H1 (cell line): ENCODE results near the gene ASGR1. TPM values are rescaled to one million over a fixed set of nuclear protein-coding genes. Genes with fewer than 3 reads are reported as not detected.

ENCODE experiments used
- CTCF ChIA-PET: fragments of 300-600 bp; sonication (Branson Sonifier 250); formaldehyde crosslinking; loops from one replicate; lab custom pipeline; 2021; ENCODE audit not compliant: partially characterized antibody; lab: Charles Lee
- POLR2A ChIA-PET: fragments of 300-600 bp; sonication (Branson Sonifier 250); formaldehyde crosslinking; loops from one replicate; lab custom pipeline; 2021; ENCODE audit warnings: inconsistent platforms; ENCODE audit not compliant: partially characterized antibody; lab: Charles Lee
- DNase-seq, 2 experiments: peaks; one replicate each; pipeline versions ENCODE4 v3.0.0 to v3.0.0-alpha.2; 2010 to 2022; ENCODE audit warnings: low spot score in 2 of 2, low read depth in 1 of 2, mixed read lengths in 1 of 2
- FAIRE-seq: peaks from 2 replicates; lab custom pipeline; 2011; peaks lifted over from hg19 to GRCh38; lab: Jason Lieb, UNC
- H2AFZ ChIP-seq: 2 replicates; pipeline ENCODE4 v1.8.1; 2012; ENCODE audit warnings: low read length, inconsistent platforms
- H2AK5ac ChIP-seq: 2 replicates; pipeline ENCODE4 v1.6.1; 2013; ENCODE audit warnings: low read depth, low read length
- H2BK120ac ChIP-seq: replicated peaks from 2 replicates; pipeline ENCODE3; 2013; ENCODE audit warnings: low read depth, low read length, inconsistent platforms
- H2BK12ac ChIP-seq: 2 replicates; pipeline ENCODE4 v1.6.1; 2013; ENCODE audit warnings: low read depth, low read length
- H2BK15ac ChIP-seq: 2 replicates; pipeline ENCODE4 v1.6.1; 2013; ENCODE audit warnings: low read length
- H2BK20ac ChIP-seq: 2 replicates; pipeline ENCODE4 v1.6.1; 2013; ENCODE audit warnings: low read length
- H2BK5ac ChIP-seq: 2 replicates; pipeline ENCODE4 v1.6.1; 2013; ENCODE audit warnings: low read depth, low read length
- H3K14ac ChIP-seq: 2 replicates; pipeline ENCODE4 v1.6.1; 2013; ENCODE audit warnings: inconsistent platforms; ENCODE audit not compliant: insufficient read length
- H3K18ac ChIP-seq: 2 replicates; pipeline ENCODE4 v1.6.1; 2013; ENCODE audit warnings: low read length; ENCODE audit errors: extremely low read depth
- H3K23ac ChIP-seq: 2 replicates; pipeline ENCODE4 v1.6.1; 2013; ENCODE audit warnings: inconsistent platforms; ENCODE audit not compliant: insufficient read length
- H3K23me2 ChIP-seq: 2 replicates; pipeline ENCODE4 v1.6.1; 2013; ENCODE audit warnings: low read depth, low read length
- H3K27ac ChIP-seq: 2 replicates; pipeline ENCODE4 v1.6.1; 2011; ENCODE audit warnings: low read depth, low read length, inconsistent platforms
- H3K27me3 ChIP-seq, 4 experiments: replicated peaks in 1 of 4; 1 replicate in 1 of 4; 2 replicates in 3 of 4; pipeline versions ENCODE4 v1.6.1 to v1.8.1; 2011 to 2013; ENCODE audit warnings: low read length in 3 of 4, mild to moderate bottlenecking in 3 of 4, inconsistent platforms in 2 of 4, mixed read lengths in 2 of 4, moderate library complexity in 1 of 4; ENCODE audit not compliant: control insufficient read depth in 3 of 4, insufficient read depth in 3 of 4; ENCODE audit errors: extremely low read depth in 1 of 4
- H3K36me3 ChIP-seq, 4 experiments: 2 replicates each; pipeline versions ENCODE4 v1.6.1 to v1.8.1; 2011 to 2013; ENCODE audit warnings: mild to moderate bottlenecking in 4 of 4, low read length in 3 of 4, moderate library complexity in 2 of 4, control low read depth in 1 of 4, inconsistent platforms in 1 of 4; ENCODE audit not compliant: insufficient read depth in 4 of 4, control insufficient read depth in 2 of 4
- H3K4ac ChIP-seq: replicated peaks from 2 replicates; pipeline ENCODE3; 2013; ENCODE audit warnings: low read length, low read depth, mixed read lengths, inconsistent platforms; ENCODE audit not compliant: insufficient read length
- H3K4me1 ChIP-seq, 4 experiments: replicated peaks in 1 of 4; 1 replicate in 1 of 4; 2 replicates in 3 of 4; pipeline versions ENCODE4 v1.6.1 to v1.8.1; 2011 to 2013; ENCODE audit warnings: low read length in 3 of 4, inconsistent platforms in 2 of 4, mixed read lengths in 1 of 4; ENCODE audit not compliant: insufficient read depth in 4 of 4, control insufficient read depth in 3 of 4
- H3K4me2 ChIP-seq, 2 experiments: 2 replicates each; pipeline versions ENCODE4 v1.6.1 to v1.8.1; 2011 to 2013; ENCODE audit warnings: low read depth in 2 of 2, low read length in 2 of 2, control low read depth in 1 of 2, inconsistent platforms in 1 of 2, mild to moderate bottlenecking in 1 of 2; ENCODE audit not compliant: insufficient read depth in 1 of 2
- H3K4me3 ChIP-seq, 4 experiments: fragments of 200-600, 300-600 bp in 1 of 4; sonication (generic), shearing (Covaris generic), sonication (Bioruptor Twin) in 1 of 4; 2 replicates each; pipeline versions ENCODE4 v1.5.1 to v1.8.1; 2011 to 2016; ENCODE audit warnings: low read length in 4 of 4, low read depth in 3 of 4, control low read depth in 2 of 4, inconsistent platforms in 2 of 4, mild to moderate bottlenecking in 2 of 4, mixed read lengths in 1 of 4, moderate library complexity in 1 of 4; ENCODE audit not compliant: insufficient read depth in 2 of 4; ENCODE audit errors: extremely low read depth in 1 of 4
- H3K56ac ChIP-seq: replicated peaks from 2 replicates; pipeline ENCODE3; 2013; ENCODE audit warnings: low read depth, mild to moderate bottlenecking, mixed read lengths, low read length, inconsistent platforms; ENCODE audit not compliant: insufficient read length
- H3K79me1 ChIP-seq: 2 replicates; pipeline ENCODE4 v1.6.1; 2013; ENCODE audit warnings: low read depth, low read length, control low read depth
- H3K79me2 ChIP-seq, 2 experiments: 2 replicates each; pipeline versions ENCODE4 v1.6.1 to v1.8.1; 2012 to 2013; ENCODE audit warnings: low read length in 2 of 2, mild to moderate bottlenecking in 2 of 2, inconsistent platforms in 1 of 2; ENCODE audit not compliant: insufficient read depth in 2 of 2, control insufficient read depth in 1 of 2
- H3K9ac ChIP-seq, 4 experiments: replicated peaks in 1 of 4; 1 replicate in 1 of 4; 2 replicates in 3 of 4; pipeline versions ENCODE4 v1.6.1 to v1.8.1; 2011 to 2013; ENCODE audit warnings: low read depth in 3 of 4, low read length in 3 of 4, control low read depth in 2 of 4, mild to moderate bottlenecking in 2 of 4, moderate library complexity in 2 of 4, inconsistent platforms in 1 of 4; ENCODE audit errors: extremely low read depth in 1 of 4
- H3K9me3 ChIP-seq, 2 experiments: 2 replicates each; pipeline versions ENCODE4 v1.6.1 to v1.8.1; 2012 to 2013; ENCODE audit warnings: mild to moderate bottlenecking in 2 of 2, moderate library complexity in 2 of 2, control low read depth in 1 of 2, inconsistent platforms in 1 of 2, low read depth in 1 of 2, low read length in 1 of 2, mixed read lengths in 1 of 2; ENCODE audit not compliant: insufficient read depth in 2 of 2
- H4K20me1 ChIP-seq, 2 experiments: replicated peaks in 1 of 2; 2 replicates each; pipeline versions ENCODE3 to v1.8.1; 2011 to 2013; ENCODE audit warnings: inconsistent platforms in 2 of 2, low read length in 2 of 2, mild to moderate bottlenecking in 1 of 2; ENCODE audit not compliant: insufficient read depth in 2 of 2, control insufficient read depth in 1 of 2
- H4K5ac ChIP-seq: 2 replicates; pipeline ENCODE4 v1.6.1; 2013; ENCODE audit warnings: low read length, low read depth, mixed read lengths, inconsistent platforms; ENCODE audit not compliant: insufficient read length
- H4K8ac ChIP-seq: 2 replicates; pipeline ENCODE4 v1.8.0; 2013; ENCODE audit warnings: mild to moderate bottlenecking, moderate library complexity, low read length, inconsistent platforms; ENCODE audit not compliant: insufficient read depth; ENCODE audit errors: extremely low read depth
- H4K91ac ChIP-seq: replicated peaks from 2 replicates; pipeline ENCODE3; 2013; ENCODE audit warnings: low read length, mixed read lengths, inconsistent platforms; ENCODE audit not compliant: insufficient read length
- ATF2 ChIP-seq: IDR thresholded peaks from 2 replicates; pipeline ENCODE4 v1.6.1; 2012; ENCODE audit warnings: low read length, inconsistent platforms
- EP300 ChIP-seq, 2 experiments: IDR thresholded peaks; 1 replicate in 1 of 2; 2 replicates in 1 of 2; pipeline ENCODE4 v1.6.1; 2011 to 2012; ENCODE audit warnings: low read depth in 2 of 2, low read length in 2 of 2, mild to moderate bottlenecking in 2 of 2, borderline replicate concordance in 1 of 2, inconsistent platforms in 1 of 2, moderate library complexity in 1 of 2
- RNF2 ChIP-seq: fragments of 200-900, 300-1000 bp; sonication (generic); IDR thresholded peaks from 2 replicates; pipeline ENCODE4 v1.7.1; 2016; ENCODE audit warnings: borderline replicate concordance, low read depth, mild to moderate bottlenecking, antibody characterized with exemption, low read length; ENCODE audit not compliant: poor library complexity, severe bottlenecking; ENCODE audit errors: missing control alignments
- SUZ12 ChIP-seq: fragments of 200-600 bp; sonication (generic); IDR thresholded peaks from 2 replicates; pipeline ENCODE4 v1.6.1; 2012; ENCODE audit warnings: mild to moderate bottlenecking, inconsistent platforms, low read length, moderate library complexity, mixed read lengths
- WGBS, 2 experiments: shearing (Covaris generic) in 1 of 2; methylation state at CpG; one replicate each; pipeline versions ENCODE4 v1.1.6 to v1.1.7; 2013 to 2015; ENCODE audit warnings: low lambda C conversion rate in 2 of 2, mixed read lengths in 2 of 2, inconsistent platforms in 1 of 2, low coverage in 1 of 2, missing lambda C conversion rate in 1 of 2; ENCODE audit not compliant: insufficient replicate concordance in 2 of 2, insufficient coverage in 1 of 2, insufficient read length in 1 of 2; ENCODE audit errors: extremely low coverage in 1 of 2, missing lambda C conversion rate in 1 of 2; 5-methylcytosine and 5-hydroxymethylcytosine counted together
- polyA plus RNA-seq, 7 experiments: library from polyadenylated mRNA; depleted of rRNA in 3 of 7; stranded (reverse) in 5 of 7; unstranded in 2 of 7; fragments of >200 nt in 5 of 7; fragments of 200-250 nt in 2 of 7; gene quantifications; 1 replicate in 5 of 7; 2 replicates in 1 of 7; 4 replicates in 1 of 7; pipeline versions ENCODE4 v1.2.1 to v1.2.3, GENCODE V29; 2011 to 2013; ENCODE audit warnings: missing spikeins in 2 of 7, mixed read lengths in 2 of 7
- total RNA-seq: library from RNA; stranded (reverse); fragmentation: NEBNext Ultra II Directional; extraction: Animal tissue kit (Norgen Biotek cat#: 25700); gene quantifications from 2 replicates; pipeline ENCODE4 v1.2.1, GENCODE V29; 2021

Gene ASGR1
- total and polyA plus RNA-seq, 2 of the 8 experiments (the other 6 are each of a cell fraction or from before 2014, with no cell fraction given), result 10.8 to 14.5 TPM

- no peak for FAIRE-seq
- WGBS, 2 experiments, result 76% methylated on average over 5 of the region's 5 CpGs; no CpG with 5 or more reads in 1 of the 2 experiments
- TF ChIP-seq EP300 (IDR thresholded peaks at IDR 0.05; ENCODE audit: borderline replicate concordance in 1 of 2, low read depth in 2 of 2, low read length in 2 of 2), result no peak
- no peak for TF ChIP-seq SUZ12
- TF ChIP-seq ATF2, result no peak
- TF ChIP-seq RNF2, result no peak
Measured at GRCh38 chr17:7128160-7128559, 51.0 kb downstream of the ASGR1 start.

More at GRCh38 chr17:7128160-7128559, 51.0 kb downstream of the ASGR1 start:
- H3K79me1 ChIP-seq, result no peaks in the 10 kb centered on the region
- POLR2A ChIA-PET, result no interaction called here
- H3K36me3 ChIP-seq, result no peaks in the 10 kb centered on the region
- no peaks in the 10 kb centered on the region for H3K23me2 ChIP-seq
- no peak overlapping the region for H3K27ac ChIP-seq
- no peak overlapping the region for H2BK5ac ChIP-seq
- no peak overlapping the region for H2BK15ac ChIP-seq
- no peaks in the 10 kb centered on the region for H4K20me1 ChIP-seq
- no peak overlapping the region for H3K56ac ChIP-seq
- H2BK120ac ChIP-seq, result no peak overlapping the region
- DNase-seq, result no peak
- no peaks in the 10 kb centered on the region for H3K79me2 ChIP-seq
- no peaks in the 10 kb centered on the region for H3K9me3 ChIP-seq
- H2AK5ac ChIP-seq, result no peak overlapping the region
- no peak overlapping the region for H3K14ac ChIP-seq
- H4K8ac ChIP-seq, result no peak overlapping the region
- H3K27me3 ChIP-seq, result no peaks in the 10 kb centered on the region
- H2BK20ac ChIP-seq, result no peak overlapping the region
- H3K4ac ChIP-seq, result no peak overlapping the region
- CTCF ChIA-PET, result interaction anchor here (9.2 kb wide), 1 partner anchor 7 kb away, joined by 48 read pairs; no protein-coding TSS in a partner anchor
- H3K9ac ChIP-seq, result no peak overlapping the region
- no peak overlapping the region for H3K4me2 ChIP-seq
- no peak overlapping the region for H2AFZ ChIP-seq
- H3K4me3 ChIP-seq, result no peak overlapping the region
- no peak overlapping the region for H4K5ac ChIP-seq
- H3K23ac ChIP-seq, result no peak overlapping the region
- no peak overlapping the region for H3K18ac ChIP-seq
- H4K91ac ChIP-seq, result no peak overlapping the region
- H2BK12ac ChIP-seq, result no peak overlapping the region
- peaks cover 10 to 21% (median 14%) of the 10 kb centered on the region in 4 experiments for H3K4me1 ChIP-seq
